Nephron (organoid): ENCODE results near the gene AGPAT2.

ENCODE experiments used
- H3K27ac Mint-ChIP-seq, 3 experiments: 2 replicates each; pipeline ENCODE4 v1.8.0; 2020; ENCODE audit warnings: mixed read lengths in 3 of 3, mild to moderate bottlenecking in 2 of 3, moderate library complexity in 1 of 3
- H3K27me3 Mint-ChIP-seq: 2 replicates; pipeline ENCODE4 v1.8.0; 2021; ENCODE audit warnings: low read depth, mild to moderate bottlenecking, moderate library complexity, mixed read lengths
- H3K36me3 Mint-ChIP-seq: 2 replicates; pipeline ENCODE4 v1.8.0; 2020; ENCODE audit warnings: low read depth, mixed read lengths
- H3K4me1 Mint-ChIP-seq: 2 replicates; pipeline ENCODE4 v1.8.0; 2020; ENCODE audit warnings: mixed read lengths
- H3K4me3 Mint-ChIP-seq, 3 experiments: 2 replicates each; pipeline ENCODE4 v1.8.0; 2020; ENCODE audit warnings: mild to moderate bottlenecking in 3 of 3, mixed read lengths in 3 of 3, moderate library complexity in 2 of 3
- H3K9me3 Mint-ChIP-seq: 2 replicates; pipeline ENCODE4 v1.8.0; 2020; ENCODE audit warnings: mixed read lengths
- TF ChIP-seq, protein P1 (sequence below), 3 experiments: fragments of 200-600 bp; sonication (generic); IDR thresholded peaks; one replicate each; pipeline ENCODE4 v1.5.0; 2021; ENCODE audit warnings: antibody characterized with exemption in 3 of 3; ENCODE audit not compliant: unreplicated experiment in 3 of 3

AGPAT2 gene

DNA sequence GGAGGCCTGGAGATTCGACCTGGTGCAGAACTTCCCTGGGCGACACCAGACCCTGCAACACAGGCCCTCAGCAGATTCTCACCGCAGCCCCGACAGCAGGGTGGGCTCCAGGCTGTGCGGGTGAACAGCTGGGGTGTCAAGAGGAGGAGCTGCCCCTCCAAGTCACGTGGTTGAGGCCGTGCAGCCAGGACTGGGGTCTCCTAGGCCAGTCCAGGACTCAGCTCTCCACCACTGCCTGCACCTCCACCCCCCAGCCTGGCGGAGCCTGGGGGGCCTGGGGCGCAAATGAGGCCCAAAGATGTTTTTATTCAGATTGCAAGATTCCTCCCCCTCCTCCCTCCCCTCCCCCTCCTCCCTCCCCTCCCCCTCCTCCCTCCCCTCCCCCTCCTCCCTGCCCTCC lies 9.2 kb upstream of the AGPAT2 start:
- Mint-ChIP-seq H3K4me1 (peaks cover 12% of the 10 kb centered on the region), H3K36me3 (no peaks in the 10 kb centered on the region), H3K27ac (no peak overlapping the region), H3K9me3 (no peaks in the 10 kb centered on the region), H3K27me3 (peaks cover 38% of the 10 kb centered on the region), H3K4me3 (no peak overlapping the region)
- TF ChIP-seq, protein P1, sequence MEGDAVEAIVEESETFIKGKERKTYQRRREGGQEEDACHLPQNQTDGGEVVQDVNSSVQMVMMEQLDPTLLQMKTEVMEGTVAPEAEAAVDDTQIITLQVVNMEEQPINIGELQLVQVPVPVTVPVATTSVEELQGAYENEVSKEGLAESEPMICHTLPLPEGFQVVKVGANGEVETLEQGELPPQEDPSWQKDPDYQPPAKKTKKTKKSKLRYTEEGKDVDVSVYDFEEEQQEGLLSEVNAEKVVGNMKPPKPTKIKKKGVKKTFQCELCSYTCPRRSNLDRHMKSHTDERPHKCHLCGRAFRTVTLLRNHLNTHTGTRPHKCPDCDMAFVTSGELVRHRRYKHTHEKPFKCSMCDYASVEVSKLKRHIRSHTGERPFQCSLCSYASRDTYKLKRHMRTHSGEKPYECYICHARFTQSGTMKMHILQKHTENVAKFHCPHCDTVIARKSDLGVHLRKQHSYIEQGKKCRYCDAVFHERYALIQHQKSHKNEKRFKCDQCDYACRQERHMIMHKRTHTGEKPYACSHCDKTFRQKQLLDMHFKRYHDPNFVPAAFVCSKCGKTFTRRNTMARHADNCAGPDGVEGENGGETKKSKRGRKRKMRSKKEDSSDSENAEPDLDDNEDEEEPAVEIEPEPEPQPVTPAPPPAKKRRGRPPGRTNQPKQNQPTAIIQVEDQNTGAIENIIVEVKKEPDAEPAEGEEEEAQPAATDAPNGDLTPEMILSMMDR (IDR thresholded peaks at IDR 0.05; ENCODE audit: unreplicated experiment in 3 of 3): no peak

DNA sequence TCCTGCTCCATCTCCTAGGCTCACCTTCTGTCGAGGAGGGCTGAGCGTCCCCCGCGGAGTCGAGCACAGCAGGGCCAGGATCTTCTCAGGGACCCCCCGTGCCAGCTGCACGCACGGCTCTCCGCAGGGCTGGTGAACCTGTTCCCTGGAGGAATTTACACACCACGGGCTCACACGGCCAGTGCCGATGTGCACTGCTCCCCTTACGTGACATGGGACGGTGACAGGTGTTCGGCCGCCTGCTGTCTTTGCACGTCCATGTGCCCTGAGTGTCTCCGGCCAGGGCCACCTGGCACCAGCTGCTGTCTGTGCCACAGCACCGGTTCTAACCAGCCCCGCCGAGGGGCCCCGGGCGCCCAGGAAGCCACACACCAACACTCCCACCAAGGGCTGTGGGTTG lies 8.7 kb upstream of the AGPAT2 start:
- Mint-ChIP-seq H3K9me3 (no peaks in the 10 kb centered on the region), H3K27me3 (peaks cover 33% of the 10 kb centered on the region), H3K27ac (peak overlapping the region in 1 of 3 experiments; percentile 53), H3K4me1 (peaks cover 12% of the 10 kb centered on the region), H3K36me3 (no peaks in the 10 kb centered on the region), H3K4me3 (no peak overlapping the region)
- TF ChIP-seq, protein P1 (IDR thresholded peaks at IDR 0.05; ENCODE audit: unreplicated experiment in 3 of 3): no peak

DNA sequence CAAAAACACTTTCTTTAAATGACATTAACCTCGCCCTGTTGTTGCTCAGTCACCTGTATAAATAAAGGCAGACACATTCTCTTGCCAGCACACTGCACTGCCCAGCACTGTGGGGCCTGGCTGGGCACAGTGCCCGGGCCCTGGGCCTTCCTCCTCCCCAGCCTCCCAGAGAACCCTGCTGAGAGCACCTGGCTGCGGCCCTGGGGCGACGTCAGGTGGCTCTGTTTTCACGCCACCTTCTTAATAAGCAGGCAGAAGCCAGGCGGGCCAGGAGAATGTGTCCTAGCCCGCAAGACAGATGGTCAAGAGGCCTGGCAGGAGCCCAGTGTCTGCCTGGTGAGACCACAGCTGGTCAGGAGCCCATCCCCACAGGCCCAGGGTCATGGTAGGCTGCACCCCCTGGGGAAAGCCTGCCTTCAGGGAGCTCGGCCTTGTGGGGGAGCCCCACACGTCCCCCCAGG lies 8.2 kb upstream of the AGPAT2 start:
- H3K27ac Mint-ChIP-seq: peak overlapping the region; percentile 37 to 62 (median 50)
- H3K4me3 Mint-ChIP-seq: no peak overlapping the region
- H3K4me1 Mint-ChIP-seq: peaks cover 12% of the 10 kb centered on the region
- H3K27me3 Mint-ChIP-seq: peaks cover 29% of the 10 kb centered on the region
- no peaks in the 10 kb centered on the region for H3K36me3 Mint-ChIP-seq
- H3K9me3 Mint-ChIP-seq: no peaks in the 10 kb centered on the region
- TF ChIP-seq, protein P1 (IDR thresholded peaks at IDR 0.05; ENCODE audit: unreplicated experiment in 3 of 3): no peak

DNA sequence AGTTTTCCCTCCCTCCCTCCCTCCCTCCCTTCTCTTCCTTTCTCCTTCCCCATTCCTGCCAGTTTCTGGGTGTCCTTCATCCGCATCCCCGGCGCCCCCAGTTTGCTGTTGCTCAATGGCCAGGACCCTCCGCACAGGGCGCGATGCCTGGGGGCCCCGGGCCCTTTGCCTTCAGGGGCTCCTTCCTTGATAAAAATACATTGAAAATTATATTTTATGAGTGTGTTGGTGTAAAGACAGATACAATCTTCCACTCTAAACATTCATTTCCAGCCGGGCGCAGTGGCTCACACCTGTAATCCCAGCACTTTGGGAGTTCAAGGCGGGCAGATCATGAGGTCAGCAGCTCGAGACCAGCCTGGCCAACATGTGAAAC lies 7.6 kb upstream of the AGPAT2 start:
- Mint-ChIP-seq H3K4me1 (peaks cover 12% of the 10 kb centered on the region), H3K9me3 (no peaks in the 10 kb centered on the region), H3K27ac (peak overlapping the region; percentile 37 to 62 (median 50)), H3K4me3 (no peak overlapping the region), H3K36me3 (no peaks in the 10 kb centered on the region), H3K27me3 (peaks cover 25% of the 10 kb centered on the region)
- TF ChIP-seq, protein P1 (IDR thresholded peaks at IDR 0.05; ENCODE audit: unreplicated experiment in 3 of 3): no peak

DNA sequence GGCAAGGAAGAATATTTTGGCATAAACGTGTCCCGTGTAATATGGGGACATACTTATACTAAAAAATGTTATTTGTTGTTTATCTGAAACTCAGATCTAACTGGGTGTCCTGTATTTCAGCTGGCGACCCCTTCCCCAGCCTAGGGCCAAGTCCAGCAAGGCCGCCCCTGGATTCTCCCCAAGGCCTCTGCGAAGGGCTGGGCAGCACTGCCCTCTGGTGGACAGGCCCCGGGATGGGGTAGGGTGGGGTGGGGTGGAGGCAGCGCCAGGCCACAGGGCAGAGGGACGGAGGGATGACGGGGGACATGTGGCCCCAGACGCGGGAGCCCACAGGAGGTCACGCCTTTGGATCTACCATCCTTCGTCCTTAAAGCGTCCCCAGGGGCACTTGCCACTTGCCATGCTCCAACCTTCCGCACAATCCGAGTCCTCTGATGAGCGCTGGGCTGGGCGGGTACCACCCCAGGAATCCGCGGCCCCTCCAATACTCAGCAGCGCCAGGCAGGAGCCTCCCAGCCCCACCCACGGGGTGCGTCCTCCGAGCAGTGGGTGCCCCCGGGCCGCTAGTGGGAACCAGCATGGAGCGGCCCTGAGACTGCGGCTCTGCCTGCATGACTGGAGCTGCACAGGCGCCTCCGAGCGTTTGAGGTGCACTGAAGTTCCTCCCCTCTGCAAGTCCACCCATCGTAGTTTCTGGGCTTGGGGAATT lies 7.1 kb upstream of the AGPAT2 start:
- TF ChIP-seq, protein P1 (IDR thresholded peaks at IDR 0.05; ENCODE audit: unreplicated experiment in 3 of 3): peak; percentile 49 to 68 (median 55)
- Mint-ChIP-seq H3K27me3 (peaks cover 25% of the 10 kb centered on the region), H3K27ac (no peak overlapping the region), H3K9me3 (no peaks in the 10 kb centered on the region), H3K4me1 (peaks cover 12% of the 10 kb centered on the region), H3K36me3 (no peaks in the 10 kb centered on the region), H3K4me3 (no peak overlapping the region)
